ENCODE data around the gene EOMES. TPM values are rescaled to one million over a fixed set of nuclear protein-coding genes. Genes with fewer than 3 reads are reported as not detected.

Gene EOMES
- total and polyA plus RNA-seq, 2 of the 8 experiments (the other 6 are each of a cell fraction or from before 2014, with no cell fraction given), result 0.09 to 0.47 TPM

DNA sequence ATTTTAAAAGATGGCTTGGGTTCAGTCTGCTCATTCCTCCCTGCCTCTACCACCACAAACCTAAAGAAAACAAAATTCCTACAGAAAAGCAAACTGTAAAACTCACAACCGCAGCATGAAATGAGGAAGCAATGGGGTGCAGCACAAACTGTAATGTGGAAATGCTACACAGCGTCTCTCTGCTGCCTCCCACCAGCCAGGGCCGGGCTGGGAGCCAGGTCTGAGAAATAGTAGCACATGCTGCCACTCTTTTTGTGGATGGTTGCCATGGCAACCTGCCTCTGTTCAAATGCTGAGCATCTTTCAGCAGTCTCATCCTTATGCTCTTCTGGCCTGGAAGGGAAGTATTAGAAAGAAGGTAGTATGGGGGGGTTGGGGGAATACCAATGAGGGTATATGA lies 55.4 kb downstream of the EOMES start:
- FAIRE-seq, result peak; percentile 68
- peak overlapping the region; percentile 37; the same call in 1 of the 2 replicates for H3K27ac ChIP-seq (ENCODE audit: low read depth, low read length)
- TF ChIP-seq TAF1 (IDR thresholded peaks at IDR 0.05; ENCODE audit: low read depth, low read length) (peak; percentile 21; the same call in 1 of the 2 replicates), SP4 (IDR thresholded peaks at IDR 0.05; ENCODE audit: low read length) (no peak), HDAC2 (IDR thresholded peaks at IDR 0.05; ENCODE audit: borderline replicate concordance in 1 of 2, low read depth in 2 of 2, low read length in 2 of 2) (no peak; a peak in 1 of 4 replicates), CBX5 (IDR thresholded peaks at IDR 0.05; ENCODE audit: low read depth, low read length) (no peak), ASH2L (IDR thresholded peaks at IDR 0.05; ENCODE audit: low read length) (peak; percentile 27), KDM1A (IDR thresholded peaks at IDR 0.05; ENCODE audit: borderline replicate concordance, low read length) (no peak), ZNF274 (IDR thresholded peaks at IDR 0.05; ENCODE audit: borderline replicate concordance, extremely low read depth, low read length) (no peak), TEAD4 (IDR thresholded peaks at IDR 0.05; ENCODE audit: low read depth, low read length) (no peak), POU5F1 (IDR thresholded peaks at IDR 0.05; ENCODE audit: low read depth, low read length) (no peak), NRF1 (IDR thresholded peaks at IDR 0.05; ENCODE audit: low read depth, low read length) (no peak), BRCA1 (IDR thresholded peaks at IDR 0.05; ENCODE audit: low read depth, low read length) (no peak)
- TF ChIP-seq, protein P1, sequence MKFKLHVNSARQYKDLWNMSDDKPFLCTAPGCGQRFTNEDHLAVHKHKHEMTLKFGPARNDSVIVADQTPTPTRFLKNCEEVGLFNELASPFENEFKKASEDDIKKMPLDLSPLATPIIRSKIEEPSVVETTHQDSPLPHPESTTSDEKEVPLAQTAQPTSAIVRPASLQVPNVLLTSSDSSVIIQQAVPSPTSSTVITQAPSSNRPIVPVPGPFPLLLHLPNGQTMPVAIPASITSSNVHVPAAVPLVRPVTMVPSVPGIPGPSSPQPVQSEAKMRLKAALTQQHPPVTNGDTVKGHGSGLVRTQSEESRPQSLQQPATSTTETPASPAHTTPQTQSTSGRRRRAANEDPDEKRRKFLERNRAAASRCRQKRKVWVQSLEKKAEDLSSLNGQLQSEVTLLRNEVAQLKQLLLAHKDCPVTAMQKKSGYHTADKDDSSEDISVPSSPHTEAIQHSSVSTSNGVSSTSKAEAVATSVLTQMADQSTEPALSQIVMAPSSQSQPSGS (IDR thresholded peaks at IDR 0.05; ENCODE audit: low read length), result no peak

More for the DNA sequence above, 55.4 kb downstream of the EOMES start:
- Histone ChIP-seq H3K27me3 (replicated peaks in 1 of 4; ENCODE audit: control insufficient read depth in 3 of 4, extremely low read depth in 1 of 4, insufficient read depth in 3 of 4, low read length in 3 of 4) (no peaks in the 10 kb centered on the region), H3K14ac (ENCODE audit: insufficient read length) (no peak overlapping the region), H3K4me2 (ENCODE audit: insufficient read depth in 1 of 2, low read depth in 2 of 2, low read length in 2 of 2) (peak overlapping the region; percentile 48 to 52), H3K36me3 (ENCODE audit: control insufficient read depth in 2 of 4, insufficient read depth in 4 of 4, low read length in 3 of 4) (no peaks in the 10 kb centered on the region), H2AK5ac (ENCODE audit: low read depth, low read length) (no peak overlapping the region), H3K79me1 (ENCODE audit: low read depth, low read length) (no peaks in the 10 kb centered on the region), H3K18ac (ENCODE audit: extremely low read depth, low read length) (no peak overlapping the region; the same call in 1 of the 2 replicates), H2BK15ac (ENCODE audit: low read length) (no peak overlapping the region), H4K20me1 (replicated peaks in 1 of 2; ENCODE audit: control insufficient read depth in 1 of 2, insufficient read depth in 2 of 2, low read length in 2 of 2) (no peaks in the 10 kb centered on the region), H3K4ac (replicated peaks; ENCODE audit: insufficient read length, low read depth, low read length) (no peak overlapping the region), H2BK12ac (ENCODE audit: low read depth, low read length) (no peak overlapping the region), H4K5ac (ENCODE audit: insufficient read length, low read depth, low read length) (no peak overlapping the region), H3K9me3 (ENCODE audit: insufficient read depth in 2 of 2, low read depth in 1 of 2, low read length in 1 of 2) (no peaks in the 10 kb centered on the region), H4K91ac (replicated peaks; ENCODE audit: insufficient read length, low read length) (no peak overlapping the region), H3K23ac (ENCODE audit: insufficient read length) (no peak overlapping the region), H2BK20ac (ENCODE audit: low read length) (no peak overlapping the region), H3K4me3 (ENCODE audit: extremely low read depth in 1 of 4, insufficient read depth in 2 of 4, low read depth in 3 of 4, low read length in 4 of 4) (peak overlapping the region in 1 of 4 experiments; percentile 12; a peak in 1 of 8 replicates), H2AFZ (ENCODE audit: low read length) (no peak overlapping the region), H3K23me2 (ENCODE audit: low read depth, low read length) (no peaks in the 10 kb centered on the region), H2BK5ac (ENCODE audit: low read depth, low read length) (peak overlapping the region; percentile 64; the same call in 1 of the 2 replicates), H4K8ac (ENCODE audit: extremely low read depth, insufficient read depth, low read length) (no peak overlapping the region), H3K56ac (replicated peaks; ENCODE audit: insufficient read length, low read depth, low read length) (no peak overlapping the region), H3K9ac (replicated peaks in 1 of 4; ENCODE audit: extremely low read depth in 1 of 4, low read depth in 3 of 4, low read length in 3 of 4) (peak overlapping the region in 1 of 4 experiments; percentile 25; a peak in 2 of 7 replicates), H3K79me2 (ENCODE audit: control insufficient read depth in 1 of 2, insufficient read depth in 2 of 2, low read length in 2 of 2) (no peaks in the 10 kb centered on the region), H3K4me1 (replicated peaks in 1 of 4; ENCODE audit: control insufficient read depth in 3 of 4, insufficient read depth in 4 of 4, low read length in 3 of 4) (peaks cover 0 to 11% (median 5%) of the 10 kb centered on the region in 4 experiments; a peak in 3 of 7 replicates), H2BK120ac (replicated peaks; ENCODE audit: low read depth, low read length) (no peak overlapping the region)
- ChIA-PET POLR2A (ENCODE audit: partially characterized antibody) (interaction anchor here (1.4 to 2.0 kb wide), 2 partner anchors 12 to 14 kb away, joined by 7 read pairs; no protein-coding TSS in a partner anchor), CTCF (ENCODE audit: partially characterized antibody) (interaction anchor here (0.6 to 2.0 kb wide), 6 partner anchors 10 to 239 kb away, joined by 3 to 8 read pairs (median 4); no protein-coding TSS in a partner anchor)
- 24% methylated on average over 3 of the region's 3 CpGs; no CpG with 5 or more reads in 1 of the 2 experiments for WGBS, 2 experiments (ENCODE audit: extremely low coverage in 1 of 2, insufficient coverage in 1 of 2, insufficient read length in 1 of 2, insufficient replicate concordance in 2 of 2, low coverage in 1 of 2, low lambda C conversion rate in 2 of 2, missing lambda C conversion rate in 1 of 2)
- peak; percentile 41 to 79 for DNase-seq (ENCODE audit: low read depth in 1 of 2, low spot score in 2 of 2)

Data from H1 (cell line).